ENCODE data around the gene SLC40A1.

DNA sequence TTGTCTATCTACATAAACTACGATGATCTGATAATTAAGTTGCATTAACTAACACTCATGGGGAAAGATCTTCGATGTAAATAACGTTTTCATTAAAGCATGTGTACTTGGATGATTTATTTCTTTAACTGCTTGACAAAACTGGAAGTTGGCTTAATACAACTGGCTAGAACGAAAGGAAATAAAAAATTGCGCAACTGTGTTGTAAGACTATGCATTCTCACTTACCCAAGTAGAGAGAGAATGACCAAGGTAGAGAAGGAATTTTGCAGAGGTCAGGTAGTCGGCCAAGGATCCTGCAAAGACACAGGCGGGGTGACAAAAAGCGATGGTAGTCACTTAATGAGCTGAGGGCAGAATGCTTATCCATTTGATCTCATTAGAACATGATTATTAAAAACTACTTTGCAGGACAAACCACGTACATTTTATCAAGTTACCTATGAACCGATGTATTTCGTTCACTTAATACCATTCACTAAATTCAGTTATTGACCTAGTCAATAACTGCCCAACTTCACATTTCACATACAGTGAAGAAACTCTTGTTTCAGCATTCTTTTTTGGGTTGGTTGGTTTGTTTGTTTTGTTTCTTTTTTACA is 900 bp downstream of the SLC40A1 start:
- TF ChIP-seq, protein P1, sequence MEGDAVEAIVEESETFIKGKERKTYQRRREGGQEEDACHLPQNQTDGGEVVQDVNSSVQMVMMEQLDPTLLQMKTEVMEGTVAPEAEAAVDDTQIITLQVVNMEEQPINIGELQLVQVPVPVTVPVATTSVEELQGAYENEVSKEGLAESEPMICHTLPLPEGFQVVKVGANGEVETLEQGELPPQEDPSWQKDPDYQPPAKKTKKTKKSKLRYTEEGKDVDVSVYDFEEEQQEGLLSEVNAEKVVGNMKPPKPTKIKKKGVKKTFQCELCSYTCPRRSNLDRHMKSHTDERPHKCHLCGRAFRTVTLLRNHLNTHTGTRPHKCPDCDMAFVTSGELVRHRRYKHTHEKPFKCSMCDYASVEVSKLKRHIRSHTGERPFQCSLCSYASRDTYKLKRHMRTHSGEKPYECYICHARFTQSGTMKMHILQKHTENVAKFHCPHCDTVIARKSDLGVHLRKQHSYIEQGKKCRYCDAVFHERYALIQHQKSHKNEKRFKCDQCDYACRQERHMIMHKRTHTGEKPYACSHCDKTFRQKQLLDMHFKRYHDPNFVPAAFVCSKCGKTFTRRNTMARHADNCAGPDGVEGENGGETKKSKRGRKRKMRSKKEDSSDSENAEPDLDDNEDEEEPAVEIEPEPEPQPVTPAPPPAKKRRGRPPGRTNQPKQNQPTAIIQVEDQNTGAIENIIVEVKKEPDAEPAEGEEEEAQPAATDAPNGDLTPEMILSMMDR (IDR thresholded peaks at IDR 0.05) = no peak
- TF ChIP-seq EZH2 (IDR thresholded peaks at IDR 0.05) = no peak
